LoVo (cell line): ENCODE data around the gene CAP1.
"Not testable (repeated sequence)": the region's sequence is repeated elsewhere in the genome, so short reads cannot be mapped to it uniquely, and the experiment has no call there.

Experiments used
- DNase-seq: peaks from one replicate; pipeline ENCODE4 v3.0.0-alpha.2; 2016; ENCODE audit warnings: low spot score

The CAP1 gene

GRCh38 chr1:40040511-40041465, at the start of gene CAP1:
Gene CAP1, plus strand, starts transcription at chr1:40040729. Its CDS starts 18,618 bp downstream, at chr1:40059347.
- DNase-seq: peak; percentile 97

- DNase-seq: no peak
Measured at GRCh38 chr1:39992234-39992633, 48.3 kb upstream of the CAP1 start.

- DNase-seq: no peak
Measured at GRCh38 chr1:39992888-39993287, 47.6 kb upstream of the CAP1 start.

GRCh38 chr1:39995973-39996393, 44.5 kb upstream of the CAP1 start:
- no peak for DNase-seq

- DNase-seq: no peak
Measured at GRCh38 chr1:39996396-39997004, 44.0 kb upstream of the CAP1 start.

GRCh38 chr1:40001456-40001855, 39.1 kb upstream of the CAP1 start:
- no peak for DNase-seq

GRCh38 chr1:40003156-40004093, 37.1 kb upstream of the CAP1 start:
- no peak for DNase-seq

- DNase-seq: no peak
Measured at GRCh38 chr1:40004857-40005256, 35.7 kb upstream of the CAP1 start.

GRCh38 chr1:40007481-40008034, 33.0 kb upstream of the CAP1 start:
- not testable (repeated sequence) for DNase-seq

GRCh38 chr1:40011198-40011597, 29.3 kb upstream of the CAP1 start:
- no peak for DNase-seq

- DNase-seq: peak; percentile 14
Measured at GRCh38 chr1:40014253-40014706, 26.2 kb upstream of the CAP1 start.

GRCh38 chr1:40014812-40015594, 25.5 kb upstream of the CAP1 start:
- DNase-seq: peak; percentile 35

GRCh38 chr1:40017951-40018575, 22.5 kb upstream of the CAP1 start:
- no peak for DNase-seq

GRCh38 chr1:40020447-40021085, 20.0 kb upstream of the CAP1 start:
- DNase-seq: no peak

- no peak for DNase-seq
Measured at GRCh38 chr1:40023379-40023944, 17.1 kb upstream of the CAP1 start.

- no peak for DNase-seq
Measured at GRCh38 chr1:40024671-40025070, 15.9 kb upstream of the CAP1 start.

GRCh38 chr1:40027647-40028046, 12.9 kb upstream of the CAP1 start:
- no peak for DNase-seq

- DNase-seq: peak; percentile 29
Measured at GRCh38 chr1:40029608-40030007, 10.9 kb upstream of the CAP1 start.

GRCh38 chr1:40030528-40031135, 9.9 kb upstream of the CAP1 start:
- no peak for DNase-seq
